ENCODE data around the gene AADACL3.

The AADACL3 gene

GRCh38 chr1:12769976-12770505 lies 54.1 kb downstream of the AADACL3 start:
- DNase-seq: no peak

- no peak for DNase-seq
Observed at GRCh38 chr1:12770620-12771019, 54.7 kb downstream of the AADACL3 start.

GRCh38 chr1:12771186-12771585 lies 55.3 kb downstream of the AADACL3 start:
- DNase-seq: no peak

DNA sequence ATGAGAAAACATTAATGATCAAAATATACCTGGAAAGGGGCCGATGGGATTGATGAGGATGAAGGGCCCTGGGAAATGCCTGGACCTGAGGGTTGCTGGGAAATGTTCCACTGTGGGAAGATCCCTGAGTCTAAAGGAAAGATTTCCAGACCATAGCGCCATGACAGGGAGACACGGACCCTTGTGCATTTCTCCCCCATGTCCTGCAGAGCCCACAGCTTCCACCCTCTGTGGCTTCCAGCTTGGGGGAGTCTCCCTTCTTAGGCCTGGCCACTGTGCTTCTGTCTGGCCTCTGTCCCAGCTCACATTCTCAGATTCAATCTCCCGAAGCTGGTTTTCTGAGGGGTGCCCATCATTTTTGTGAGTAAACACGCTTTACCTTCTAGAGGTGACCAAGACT lies 56.6 kb downstream of the AADACL3 start:
- DNase-seq: no peak

GRCh38 chr1:12773438-12773837 lies 57.5 kb downstream of the AADACL3 start, which contains the start of gene PRAMEF12:
Gene PRAMEF12, plus strand, starts transcription at chr1:12773738. Its CDS starts 1,130 bp downstream, at chr1:12774868.
- DNase-seq: no peak

GRCh38 chr1:12774801-12775345 lies 59.0 kb downstream of the AADACL3 start:
- no peak for DNase-seq

DNA sequence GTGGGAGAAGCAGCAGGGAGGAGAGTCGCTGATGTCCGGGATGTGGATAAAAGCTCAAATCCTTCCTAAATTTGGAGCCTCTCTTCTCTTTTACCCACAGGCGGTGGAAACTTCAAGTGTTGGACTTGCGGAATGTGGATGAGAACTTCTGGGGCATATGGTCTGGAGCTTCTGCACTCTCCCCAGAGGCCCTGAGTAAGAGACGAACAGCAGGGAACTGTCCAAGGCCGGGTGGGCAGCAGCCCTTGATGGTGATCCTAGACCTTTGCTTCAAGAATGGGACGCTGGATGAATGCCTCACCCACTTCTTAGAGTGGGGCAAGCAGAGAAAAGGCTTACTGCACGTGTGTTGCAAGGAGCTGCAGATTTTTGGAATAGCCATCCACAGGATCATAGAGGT lies 59.5 kb downstream of the AADACL3 start:
- DNase-seq: no peak

DNA sequence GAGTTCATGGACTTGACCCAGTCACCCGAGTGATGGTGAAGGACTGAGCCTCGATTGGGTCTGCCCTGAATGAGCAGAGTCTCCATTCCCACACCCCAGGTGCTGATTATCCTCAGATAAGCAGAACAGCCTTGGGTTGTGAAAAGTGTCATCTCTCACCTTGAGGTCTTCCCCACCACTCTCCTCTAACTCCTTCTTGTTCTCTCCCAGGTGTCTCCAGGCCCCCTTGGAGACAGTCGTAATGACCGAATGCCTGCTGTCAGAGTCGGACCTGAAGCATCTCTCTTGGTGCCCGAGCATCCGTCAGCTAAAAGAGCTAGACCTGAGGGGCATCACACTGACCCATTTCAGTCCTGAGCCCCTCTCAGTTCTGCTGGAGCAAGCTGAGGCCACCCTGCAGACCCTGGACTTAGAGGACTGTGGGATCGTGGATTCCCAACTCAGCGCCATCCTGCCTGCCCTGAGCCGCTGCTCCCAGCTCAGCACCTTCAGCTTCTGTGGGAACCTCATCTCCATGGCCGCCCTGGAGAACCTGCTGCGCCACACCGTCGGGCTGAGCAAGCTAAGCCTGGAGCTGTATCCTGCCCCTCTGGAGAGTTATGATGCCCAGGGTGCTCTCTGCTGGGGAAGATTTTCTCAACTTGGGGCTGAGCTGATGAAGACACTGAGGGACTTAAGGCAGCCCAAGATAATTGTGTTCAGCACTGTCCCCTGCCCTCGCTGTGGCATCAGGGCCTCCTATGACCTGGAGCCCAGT lies 61.1 kb downstream of the AADACL3 start:
- DNase-seq: no peak

All from NCI-H187 treated with DMSO at 0.1 percent for 48 hours (cell line).